ENCODE data around the gene SLC6A5.

DNA sequence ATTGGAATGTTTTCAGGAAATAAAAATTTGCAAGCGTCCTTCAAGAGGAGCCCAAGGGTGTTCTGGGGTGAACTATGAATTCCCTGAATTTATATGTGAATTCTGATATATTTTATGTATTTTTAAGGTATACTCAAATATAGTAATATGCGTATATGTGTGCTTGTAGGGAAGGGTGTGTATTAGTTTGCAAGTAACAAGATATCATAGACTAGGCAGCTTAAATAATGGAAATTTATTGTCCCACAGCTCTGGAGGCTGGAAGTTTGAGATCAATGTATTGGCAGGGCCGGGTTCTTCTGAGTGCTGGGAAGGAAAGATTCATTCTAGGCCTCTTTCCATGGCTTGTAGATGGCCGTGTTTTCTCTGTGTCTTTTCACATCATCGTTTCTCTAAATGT, 16.2 kb upstream of the SLC6A5 start:
- TF ChIP-seq, protein P1, sequence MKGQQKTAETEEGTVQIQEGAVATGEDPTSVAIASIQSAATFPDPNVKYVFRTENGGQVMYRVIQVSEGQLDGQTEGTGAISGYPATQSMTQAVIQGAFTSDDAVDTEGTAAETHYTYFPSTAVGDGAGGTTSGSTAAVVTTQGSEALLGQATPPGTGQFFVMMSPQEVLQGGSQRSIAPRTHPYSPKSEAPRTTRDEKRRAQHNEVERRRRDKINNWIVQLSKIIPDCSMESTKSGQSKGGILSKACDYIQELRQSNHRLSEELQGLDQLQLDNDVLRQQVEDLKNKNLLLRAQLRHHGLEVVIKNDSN (IDR thresholded peaks at IDR 0.05; ENCODE audit: borderline replicate concordance, low read depth): no peak
- TF ChIP-seq POLR2AphosphoS5 (IDR thresholded peaks at IDR 0.05; ENCODE audit: low read depth, low read length) (no peak), SIN3A (IDR thresholded peaks at IDR 0.05; ENCODE audit: borderline replicate concordance, low read depth, low read length) (no peak), CTCF (IDR thresholded peaks at IDR 0.05) (no peak), EP300 (IDR thresholded peaks at IDR 0.05; ENCODE audit: borderline replicate concordance in 1 of 2, low read depth in 1 of 2, low read length in 1 of 2) (no peak), TCF12 (IDR thresholded peaks at IDR 0.05) (no peak), GABPA (IDR thresholded peaks at IDR 0.05; ENCODE audit: low read depth) (no peak), GATA2 (CRISPR knock-in tag; IDR thresholded peaks at IDR 0.05) (no peak), FOXM1 (IDR thresholded peaks at IDR 0.05; ENCODE audit: low read depth) (no peak), RCOR1 (IDR thresholded peaks at IDR 0.05; ENCODE audit: low read length) (no peak), IRF3 (IDR thresholded peaks at IDR 0.05; ENCODE audit: low read depth, low read length) (no peak), SMC3 (IDR thresholded peaks at IDR 0.05; ENCODE audit: low read depth, low read length) (no peak)

Measured in SK-N-SH (cell line).